Measurements from ENCODE around the gene ZNF525. TPM values are rescaled to one million over a fixed set of nuclear protein-coding genes. Genes with fewer than 3 reads are reported as not detected.
"Not testable (repeated sequence)": the region's sequence is repeated elsewhere in the genome, so short reads cannot be mapped to it uniquely, and the experiment has no call there.

ZNF525 gene
- 5.0 and 6.3 TPM in 2 replicates for total RNA-seq (2014; rRNA removed; shearing (Covaris generic))

- Histone ChIP-seq H3K4me3 (peak within 1 kb of the TSS; percentile 49), H3K9me3 (replicated peaks) (no peaks in the 10 kb centered on the region), H3K27ac (no peak within 1 kb of the TSS), H3K4me1 (replicated peaks) (peaks cover 3% of the 10 kb centered on the region; the same call in 1 of the 2 replicates), H3K36me3 (no peaks in the 10 kb centered on the region), H3K27me3 (replicated peaks) (no peaks in the 10 kb centered on the region)
- peak; percentile 21 to 81 for DNase-seq (ENCODE audit: low read depth in 1 of 2, low spot score in 2 of 2)
Observed at GRCh38 chr19:53365134-53365898, at the start of gene ZNF525. Gene ZNF525, plus strand, starts transcription at chr19:53365705. Its CDS starts 6,577 bp downstream, at chr19:53372282.

DNA sequence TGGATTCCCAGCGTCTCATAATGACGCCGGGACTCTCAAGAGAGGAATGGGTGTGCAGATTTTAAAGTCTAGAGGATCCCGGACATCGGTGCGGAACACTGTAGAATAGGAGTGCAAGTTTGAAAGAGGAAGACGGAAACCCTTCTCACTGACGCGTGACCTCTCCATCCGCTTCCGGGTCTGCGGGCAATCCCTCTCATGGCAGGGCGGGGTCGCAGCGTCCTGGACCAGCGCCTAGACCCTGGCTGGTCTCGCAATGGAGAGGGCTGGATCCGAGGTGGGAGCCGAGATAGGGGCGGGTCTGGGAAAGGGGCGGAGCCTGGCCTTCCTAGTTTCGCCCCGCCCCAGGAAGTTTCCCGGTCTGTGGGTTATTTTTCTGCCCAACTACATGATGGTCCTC, 36.5 kb upstream of the ZNF525 start:
- no peak overlapping the region for H3K4me3 ChIP-seq
- no peaks in the 10 kb centered on the region for H3K27me3 ChIP-seq (replicated peaks)
- H3K9me3 ChIP-seq (replicated peaks): peaks cover 1% of the 10 kb centered on the region
- no peak for DNase-seq (ENCODE audit: low read depth in 1 of 2, low spot score in 2 of 2)
- no peak overlapping the region for H3K27ac ChIP-seq
- H3K4me1 ChIP-seq (replicated peaks): no peaks in the 10 kb centered on the region
- no peaks in the 10 kb centered on the region for H3K36me3 ChIP-seq

- DNase-seq (ENCODE audit: low read depth in 1 of 2, low spot score in 2 of 2): no peak
- Histone ChIP-seq H3K27me3 (replicated peaks) (no peaks in the 10 kb centered on the region), H3K4me3 (peak overlapping the region; percentile 58), H3K9me3 (replicated peaks) (no peaks in the 10 kb centered on the region; the same call in 1 of the 2 replicates), H3K4me1 (replicated peaks) (no peaks in the 10 kb centered on the region), H3K36me3 (peaks cover under 1% of the 10 kb centered on the region; the same call in 1 of the 2 replicates), H3K27ac (no peak overlapping the region)
Observed at GRCh38 chr19:53332484-53332883, 33.0 kb upstream of the ZNF525 start.

GRCh38 chr19:53333066-53333462, 32.4 kb upstream of the ZNF525 start:
- peak overlapping the region; percentile 58 for H3K4me3 ChIP-seq
- peaks cover 5% of the 10 kb centered on the region for H3K36me3 ChIP-seq
- H3K27ac ChIP-seq: no peak overlapping the region
- H3K27me3 ChIP-seq (replicated peaks): no peaks in the 10 kb centered on the region
- DNase-seq (ENCODE audit: low read depth in 1 of 2, low spot score in 2 of 2): peak in 1 of 2 experiments; percentile 57
- no peaks in the 10 kb centered on the region for H3K4me1 ChIP-seq (replicated peaks)
- H3K9me3 ChIP-seq (replicated peaks): no peaks in the 10 kb centered on the region; the same call in 1 of the 2 replicates

GRCh38 chr19:53333463-53334449, 31.7 kb upstream of the ZNF525 start, which contains the start of gene ZNF845:
Gene ZNF845, plus strand, starts transcription at chr19:53333749. Its CDS starts 7,559 bp downstream, at chr19:53341308.
- DNase-seq (ENCODE audit: low read depth in 1 of 2, low spot score in 2 of 2): peak; percentile 93 to 95
- H3K9me3 ChIP-seq (replicated peaks): no peaks in the 10 kb centered on the region; the same call in 1 of the 2 replicates
- H3K27me3 ChIP-seq (replicated peaks): no peaks in the 10 kb centered on the region
- H3K27ac ChIP-seq: peak within 1 kb of the TSS; percentile 27; the same call in 1 of the 2 replicates
- peaks cover 5% of the 10 kb centered on the region for H3K36me3 ChIP-seq
- H3K4me3 ChIP-seq: peak within 1 kb of the TSS; percentile 58
- no peaks in the 10 kb centered on the region for H3K4me1 ChIP-seq (replicated peaks)

- not testable (repeated sequence) for H3K9me3 ChIP-seq (replicated peaks); H3K27ac ChIP-seq
Observed at GRCh38 chr19:53344403-53344802, 21.1 kb upstream of the ZNF525 start.

DNA sequence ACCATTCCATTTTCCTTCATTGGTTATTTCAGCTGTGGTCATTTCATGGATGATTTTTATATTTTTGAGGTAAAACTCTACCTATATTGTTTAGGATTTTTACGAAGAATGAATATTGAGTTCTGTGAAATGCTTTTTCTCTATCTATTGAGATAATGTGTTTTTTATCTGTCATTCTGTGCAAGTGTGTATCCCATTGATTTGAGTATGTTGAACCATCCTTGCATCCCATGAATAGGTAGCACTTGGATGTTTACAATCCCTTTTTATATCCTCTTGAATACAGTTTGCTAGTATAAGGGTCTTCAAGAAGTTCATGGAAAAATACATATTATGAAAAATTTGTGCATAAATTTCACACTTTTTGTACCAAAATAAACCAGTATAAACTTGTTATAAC, 9.8 kb upstream of the ZNF525 start:
- H3K4me1 ChIP-seq (replicated peaks): no peaks in the 10 kb centered on the region
- no peaks in the 10 kb centered on the region for H3K27me3 ChIP-seq (replicated peaks)
- H3K4me3 ChIP-seq: no peak overlapping the region
- peaks cover 11% of the 10 kb centered on the region; the same call in 1 of the 2 replicates for H3K9me3 ChIP-seq (replicated peaks)
- peaks cover 42% of the 10 kb centered on the region for H3K36me3 ChIP-seq
- no peak for DNase-seq (ENCODE audit: low read depth in 1 of 2, low spot score in 2 of 2)
- H3K27ac ChIP-seq: no peak overlapping the region

More at GRCh38 chr19:53344403-53344802, 21.1 kb upstream of the ZNF525 start:
- not testable (repeated sequence) for H3K4me1 ChIP-seq (replicated peaks); H3K27me3 ChIP-seq (replicated peaks); DNase-seq (ENCODE audit: low read depth in 1 of 2, low spot score in 2 of 2); H3K4me3 ChIP-seq
- H3K36me3 ChIP-seq: peaks cover 60% of the 10 kb centered on the region

- Histone ChIP-seq H3K4me3 (no peak overlapping the region), H3K36me3 (peaks cover 19% of the 10 kb centered on the region), H3K27ac (no peak overlapping the region), H3K4me1 (replicated peaks) (no peaks in the 10 kb centered on the region), H3K27me3 (replicated peaks) (no peaks in the 10 kb centered on the region), H3K9me3 (replicated peaks) (peaks cover 11% of the 10 kb centered on the region; the same call in 1 of the 2 replicates)
- DNase-seq (ENCODE audit: low read depth in 1 of 2, low spot score in 2 of 2): no peak
Observed at GRCh38 chr19:53357821-53358581, 7.5 kb upstream of the ZNF525 start.

DNA sequence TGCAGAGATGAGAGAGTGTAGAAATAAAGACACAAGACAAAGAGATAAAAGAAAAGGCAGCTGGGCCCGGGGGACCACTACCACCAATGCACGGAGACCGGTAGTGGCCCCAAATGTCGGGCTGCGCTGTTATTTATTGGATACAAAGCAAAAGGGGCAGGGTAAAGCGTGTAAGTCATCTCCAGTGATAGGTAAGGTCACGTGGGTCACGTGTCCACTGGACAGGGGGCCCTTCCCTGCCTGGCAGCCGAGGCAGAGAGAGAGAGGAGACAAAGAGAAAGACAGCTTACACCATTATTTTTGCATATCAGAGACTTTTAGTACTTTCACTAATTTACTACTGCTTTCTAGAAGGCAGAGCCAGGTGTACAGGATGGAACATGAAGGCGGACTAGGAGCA, 5.4 kb upstream of the ZNF525 start:
- H3K4me1 ChIP-seq (replicated peaks); H3K27me3 ChIP-seq (replicated peaks); H3K36me3 ChIP-seq; DNase-seq (ENCODE audit: low read depth in 1 of 2, low spot score in 2 of 2); H3K27ac ChIP-seq; H3K4me3 ChIP-seq; H3K9me3 ChIP-seq (replicated peaks): not testable (repeated sequence)

GRCh38 chr19:53365899-53366493, 491 bp downstream of the ZNF525 start:
- H3K36me3 ChIP-seq: no peaks in the 10 kb centered on the region
- no peak overlapping the region for H3K27ac ChIP-seq
- peaks cover 3% of the 10 kb centered on the region; the same call in 1 of the 2 replicates for H3K4me1 ChIP-seq (replicated peaks)
- no peaks in the 10 kb centered on the region for H3K9me3 ChIP-seq (replicated peaks)
- H3K27me3 ChIP-seq (replicated peaks): no peaks in the 10 kb centered on the region
- peak; percentile 49 to 57 for DNase-seq (ENCODE audit: low read depth in 1 of 2, low spot score in 2 of 2)
- H3K4me3 ChIP-seq: peak overlapping the region; percentile 49

GRCh38 chr19:53372196-53372595, 6.7 kb downstream of the ZNF525 start:
- no peak for DNase-seq (ENCODE audit: low read depth in 1 of 2, low spot score in 2 of 2)
- no peaks in the 10 kb centered on the region for H3K27me3 ChIP-seq (replicated peaks)
- no peak overlapping the region for H3K4me3 ChIP-seq
- H3K36me3 ChIP-seq: no peaks in the 10 kb centered on the region
- H3K4me1 ChIP-seq (replicated peaks): no peaks in the 10 kb centered on the region
- no peaks in the 10 kb centered on the region; the same call in 1 of the 2 replicates for H3K9me3 ChIP-seq (replicated peaks)
- no peak overlapping the region for H3K27ac ChIP-seq

- DNase-seq (ENCODE audit: low read depth in 1 of 2, low spot score in 2 of 2): no peak
- H3K9me3 ChIP-seq (replicated peaks): no peaks in the 10 kb centered on the region; the same call in 1 of the 2 replicates
Observed at GRCh38 chr19:53374288-53374687, 8.8 kb downstream of the ZNF525 start.

More at GRCh38 chr19:53374288-53374687, 8.8 kb downstream of the ZNF525 start:
- H3K4me3 ChIP-seq: no peak overlapping the region
- H3K27me3 ChIP-seq (replicated peaks): no peaks in the 10 kb centered on the region
- no peak overlapping the region for H3K27ac ChIP-seq
- H3K36me3 ChIP-seq: peaks cover 4% of the 10 kb centered on the region; the same call in 1 of the 2 replicates
- H3K4me1 ChIP-seq (replicated peaks): no peaks in the 10 kb centered on the region

All from SJSA1 (cell line).